HG02852 (cell line): ENCODE measurements around the gene OPCML.

Source experiments
- ATAC-seq: cut with Tn5 transposase; IDR thresholded peaks from one replicate; pipeline ENCODE4 v1.9.1; 2021; ENCODE audit warnings: mild to moderate bottlenecking, moderate library complexity; ENCODE audit not compliant: unreplicated experiment

OPCML gene

DNA sequence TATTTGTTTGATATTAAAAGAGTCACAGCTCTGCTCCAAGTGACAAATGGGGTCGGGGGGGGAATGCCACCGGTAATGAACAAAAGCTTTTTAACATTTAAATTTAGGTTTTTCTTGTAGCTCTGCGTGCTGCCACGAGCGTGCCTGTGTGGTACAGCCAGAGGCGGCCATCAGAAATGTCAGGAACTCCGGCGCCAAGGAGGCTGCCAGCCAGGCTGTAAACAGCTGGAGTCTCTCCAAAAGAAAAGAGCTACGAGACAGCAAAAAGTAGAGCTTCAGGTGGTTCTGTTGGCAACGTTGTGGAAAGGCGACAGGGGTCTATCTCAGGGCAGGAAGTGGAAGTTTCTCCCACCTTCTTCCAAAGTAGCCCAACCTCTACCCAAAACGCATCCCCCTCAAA is 532.8 kb downstream of the OPCML start:
- no peak for ATAC-seq

DNA sequence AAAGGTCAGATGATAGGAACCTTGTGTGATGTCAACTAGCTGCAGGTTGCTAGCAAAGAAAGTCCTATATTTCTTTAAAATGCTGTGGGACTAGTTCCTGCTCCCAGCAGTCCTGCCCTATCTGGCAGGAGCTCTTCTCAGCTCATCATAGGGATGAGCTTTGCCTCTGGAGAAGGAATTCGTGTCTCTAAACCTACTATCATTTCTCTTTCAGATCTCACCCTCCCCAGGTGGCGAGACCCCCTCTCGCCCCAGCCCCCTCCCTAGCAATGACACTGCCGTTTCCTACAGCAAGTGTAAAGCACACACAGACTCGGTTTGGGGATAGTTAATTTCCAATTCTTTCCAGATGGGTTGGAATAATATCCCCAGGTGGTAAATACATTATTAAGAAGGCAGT is 533.3 kb downstream of the OPCML start:
- no peak for ATAC-seq

DNA sequence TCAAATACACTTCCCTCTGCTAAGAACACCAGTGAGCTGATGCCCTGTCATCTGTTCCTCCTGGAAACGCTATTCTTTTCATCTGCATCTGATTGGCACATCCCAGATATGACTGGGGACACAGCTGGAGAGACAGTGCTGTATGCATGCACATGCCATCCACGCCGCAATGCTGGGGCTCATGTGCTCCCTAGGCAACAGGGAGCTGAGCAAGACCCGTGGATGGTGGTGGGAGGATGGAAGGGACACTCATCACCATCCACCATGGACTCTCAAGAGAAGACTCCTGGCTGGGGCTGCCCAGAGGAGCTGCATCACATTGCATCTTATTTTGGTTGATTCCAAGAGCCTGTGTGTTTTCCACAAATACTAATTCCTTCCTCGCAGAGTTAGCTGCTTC is 534.9 kb downstream of the OPCML start:
- ATAC-seq, result no peak

DNA sequence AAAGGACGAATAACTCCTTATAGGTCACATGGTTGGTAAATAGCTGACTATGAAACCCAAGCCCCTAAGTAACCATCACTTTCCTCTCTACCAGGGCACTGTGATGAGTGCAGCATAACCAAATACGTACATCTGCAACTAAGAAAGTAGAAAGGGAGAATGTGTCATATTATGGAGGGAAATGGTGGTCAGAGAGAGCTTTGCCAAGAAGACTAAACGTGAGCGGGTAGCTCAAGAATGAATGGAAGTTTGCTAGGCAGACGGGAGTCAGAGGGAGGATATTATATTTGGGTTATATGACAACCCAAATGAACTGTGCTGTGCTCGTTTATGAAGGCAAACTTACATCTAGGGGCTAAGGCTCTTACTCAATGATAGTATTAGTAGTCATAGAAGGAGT is 537.3 kb downstream of the OPCML start:
- ATAC-seq, result no peak

DNA sequence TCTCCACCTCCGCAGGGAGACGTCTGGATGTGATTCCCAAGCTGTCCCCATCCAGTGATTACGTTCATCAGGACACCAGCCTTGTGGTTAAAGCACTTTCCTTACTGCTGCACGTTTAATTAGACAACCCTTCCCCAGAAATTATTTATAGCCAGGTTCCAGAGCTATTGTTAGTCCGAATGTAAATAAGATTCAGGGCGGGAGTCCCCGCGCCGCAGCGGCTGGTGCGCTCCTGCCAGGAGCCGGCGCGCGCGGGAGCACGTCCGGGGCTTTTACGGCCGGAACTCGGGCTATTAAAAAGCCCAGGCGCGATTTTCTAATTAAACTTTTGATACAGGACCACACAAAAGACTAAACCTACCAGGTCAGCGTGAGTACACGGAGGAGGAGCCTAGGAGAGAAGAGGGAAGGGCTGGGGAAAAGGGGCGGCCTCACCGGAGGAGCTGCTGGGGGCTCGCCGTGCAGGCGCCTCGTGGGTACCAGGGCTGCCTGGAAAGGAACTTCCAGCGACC is 538.3 kb downstream of the OPCML start:
- ATAC-seq, result no peak

DNA sequence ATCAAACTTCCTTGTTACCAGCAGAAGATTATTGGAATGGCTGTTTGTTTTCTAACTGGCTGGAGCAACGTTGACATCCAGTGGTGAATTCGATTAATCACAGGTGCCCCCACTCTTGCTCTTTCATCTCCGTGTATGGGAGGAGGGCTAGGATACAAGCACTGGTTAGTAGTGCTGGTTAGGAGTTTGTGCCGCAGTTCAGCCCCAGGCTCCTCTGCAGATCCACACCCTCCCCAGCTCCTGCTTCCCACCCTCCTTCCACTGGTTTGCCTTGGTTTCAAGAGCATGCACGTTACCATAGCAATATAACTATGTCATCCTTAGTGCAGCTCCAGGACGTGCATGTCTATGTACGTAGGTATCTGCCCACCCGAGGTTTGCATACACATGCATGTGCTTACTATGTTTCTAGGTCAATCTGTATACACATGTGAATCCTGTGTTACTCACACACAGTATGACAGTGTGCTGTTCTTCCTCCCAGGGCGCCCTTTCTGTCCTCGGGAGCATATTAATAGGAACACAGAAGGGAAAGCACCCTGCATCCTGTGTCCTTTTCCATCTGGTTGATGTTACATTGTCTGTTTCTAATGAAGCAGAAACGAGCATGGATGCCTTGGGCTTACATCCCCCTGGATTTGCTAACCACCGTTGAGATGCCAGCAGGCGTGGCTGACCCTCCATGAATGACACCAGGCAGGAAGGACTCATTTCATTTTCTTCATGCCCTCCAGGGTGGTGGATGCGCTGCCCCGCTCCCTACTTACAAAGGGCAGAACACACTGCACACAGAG is 539.3 kb downstream of the OPCML start:
- no peak for ATAC-seq

DNA sequence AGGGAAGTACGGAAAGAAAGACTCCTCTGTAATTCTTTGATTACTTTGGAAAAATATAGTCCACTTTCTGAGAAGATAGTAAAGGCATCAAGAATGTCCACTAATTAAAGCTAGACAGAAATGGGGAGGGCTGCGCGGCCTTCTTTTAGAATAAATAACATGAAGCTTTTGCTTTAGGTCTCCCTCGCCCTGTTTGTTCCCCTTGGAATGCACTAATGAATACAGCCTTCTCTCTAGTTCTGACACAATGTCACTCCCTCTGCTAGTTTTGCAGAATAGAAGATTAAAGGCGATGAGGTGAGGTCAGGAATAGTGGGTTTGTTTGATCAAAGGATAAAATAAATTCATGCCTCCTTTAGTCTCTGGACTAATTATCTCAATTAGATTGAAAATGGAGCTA is 543.9 kb downstream of the OPCML start:
- ATAC-seq, result no peak

DNA sequence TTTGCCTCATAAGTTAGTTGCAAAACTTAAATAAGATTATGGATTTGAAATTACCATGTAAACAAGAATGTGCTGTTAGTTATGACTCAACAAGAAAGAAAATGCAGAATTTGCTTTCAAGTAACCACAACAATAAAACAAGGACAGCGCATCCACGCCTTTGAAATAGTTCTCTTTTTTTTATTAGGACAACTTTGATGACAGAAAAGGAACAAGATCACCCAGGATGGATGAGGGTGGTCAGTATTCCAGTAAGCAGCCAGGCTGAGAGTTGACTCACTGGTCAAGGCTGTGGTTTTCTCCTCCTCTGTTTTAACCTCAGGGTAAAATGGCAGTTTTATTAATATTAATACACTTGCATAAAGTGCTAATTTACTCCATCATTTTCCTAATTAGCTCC is 544.4 kb downstream of the OPCML start:
- no peak for ATAC-seq

DNA sequence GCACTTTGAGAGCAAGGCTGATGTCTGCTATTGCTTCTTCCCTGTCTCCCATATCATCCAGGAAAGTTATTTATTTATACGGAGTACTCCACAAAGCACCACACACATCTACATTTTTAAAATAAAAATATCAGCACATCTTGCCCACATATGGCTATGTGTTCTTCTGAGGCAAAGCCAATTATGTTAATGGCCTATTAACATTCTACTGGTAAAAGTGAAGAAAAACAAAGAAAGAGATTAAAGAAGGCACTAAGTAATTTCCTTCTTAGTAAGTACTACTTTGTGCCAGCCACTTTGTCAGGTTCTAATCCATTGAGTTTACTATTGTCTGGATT is 548.7 kb downstream of the OPCML start:
- no peak for ATAC-seq

DNA sequence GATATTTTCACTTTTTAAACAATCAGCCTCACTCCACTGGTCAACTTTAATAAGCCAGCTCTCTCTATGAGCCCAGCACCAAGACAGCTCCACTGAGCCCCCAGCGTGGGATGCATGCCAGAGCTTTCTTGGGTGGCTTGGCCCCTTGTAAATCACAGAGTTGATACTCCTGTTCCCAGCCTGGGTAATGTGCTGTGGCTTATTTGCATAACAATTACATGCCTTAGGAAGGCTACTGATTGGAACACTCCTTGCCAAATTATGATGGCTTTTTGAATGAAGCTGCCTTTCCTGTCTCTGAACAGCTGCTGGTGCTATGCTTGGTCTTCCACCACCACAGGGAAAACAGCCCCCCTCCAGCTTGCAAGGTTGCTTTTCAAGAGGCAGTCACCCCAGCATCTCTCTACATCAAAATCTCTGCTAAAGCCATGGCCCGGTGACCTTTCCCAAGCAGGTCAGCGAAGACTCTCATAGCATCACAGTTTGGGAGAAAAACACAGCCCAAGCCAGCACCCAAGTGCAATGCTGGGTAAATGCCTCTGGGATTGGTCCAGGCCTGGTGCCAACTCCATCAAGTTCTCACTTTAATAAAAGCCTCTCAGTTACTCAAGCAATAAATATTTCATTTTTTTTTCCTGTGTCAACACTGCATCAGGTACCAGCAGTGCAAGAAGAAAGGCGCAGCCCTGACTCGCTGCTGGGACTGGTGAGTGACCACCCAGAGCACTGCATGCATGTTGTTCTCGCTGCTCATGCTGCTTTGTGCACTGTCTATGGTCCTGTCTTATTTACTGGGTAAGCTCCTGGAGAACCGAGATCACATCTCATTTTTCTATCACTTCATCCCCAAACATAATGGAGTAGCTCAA is 549.3 kb downstream of the OPCML start:
- no peak for ATAC-seq

DNA sequence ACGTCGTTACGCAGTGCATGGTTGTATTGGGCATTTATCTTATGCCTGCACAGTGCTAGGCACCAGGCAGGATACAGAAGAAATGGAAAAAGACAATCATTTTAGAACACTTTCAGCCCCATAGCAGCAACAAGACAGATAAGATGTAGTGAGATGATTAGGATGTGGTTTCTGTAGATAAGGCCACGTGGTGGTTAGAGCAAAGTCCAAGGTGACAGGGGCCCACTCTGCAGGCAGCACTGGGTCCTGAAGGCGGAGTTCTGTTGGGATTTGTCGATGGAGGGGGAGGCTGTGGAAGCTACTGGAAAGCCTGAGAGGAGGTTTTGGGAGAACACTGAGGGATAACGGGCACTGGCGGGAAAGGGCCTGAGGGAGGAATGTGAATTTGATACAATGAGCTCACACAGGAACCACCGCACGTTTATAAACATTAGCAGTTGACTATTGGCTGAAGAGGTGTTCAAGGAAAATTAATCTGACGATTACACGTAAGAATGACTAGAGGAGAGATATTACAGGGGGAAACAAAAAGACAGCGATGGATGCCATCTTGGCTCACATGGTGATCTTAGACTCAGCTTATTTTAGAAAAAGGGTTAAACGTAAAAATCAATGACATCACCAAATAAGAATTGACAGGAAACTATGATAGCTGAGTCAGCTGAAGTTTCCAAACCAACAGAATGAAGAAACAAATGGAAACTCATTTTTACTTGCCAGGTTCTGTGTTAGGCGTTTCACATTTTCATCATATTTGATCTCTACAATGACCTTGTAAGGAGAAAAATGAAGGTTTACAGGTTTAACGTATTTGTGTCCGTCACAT is 551.0 kb downstream of the OPCML start:
- ATAC-seq, result no peak

DNA sequence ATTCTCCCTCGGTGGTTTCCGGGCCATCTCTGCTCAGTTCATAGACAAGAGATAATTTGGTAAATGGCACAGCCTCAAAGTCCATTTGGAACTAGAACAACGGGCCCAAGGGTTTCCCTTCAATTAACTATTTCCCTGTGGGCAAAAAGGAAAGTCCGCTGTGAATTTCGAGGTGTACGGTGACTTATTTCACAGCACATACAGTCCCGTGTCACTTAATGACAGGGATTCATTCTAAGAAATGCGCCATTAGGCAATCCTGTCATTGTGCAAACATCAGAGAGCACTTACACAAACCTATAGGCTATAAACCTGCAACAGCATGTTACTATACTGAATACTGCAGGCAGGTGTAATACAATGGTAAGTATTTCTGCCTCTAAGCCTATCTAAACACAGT is 551.6 kb downstream of the OPCML start:
- no peak for ATAC-seq

DNA sequence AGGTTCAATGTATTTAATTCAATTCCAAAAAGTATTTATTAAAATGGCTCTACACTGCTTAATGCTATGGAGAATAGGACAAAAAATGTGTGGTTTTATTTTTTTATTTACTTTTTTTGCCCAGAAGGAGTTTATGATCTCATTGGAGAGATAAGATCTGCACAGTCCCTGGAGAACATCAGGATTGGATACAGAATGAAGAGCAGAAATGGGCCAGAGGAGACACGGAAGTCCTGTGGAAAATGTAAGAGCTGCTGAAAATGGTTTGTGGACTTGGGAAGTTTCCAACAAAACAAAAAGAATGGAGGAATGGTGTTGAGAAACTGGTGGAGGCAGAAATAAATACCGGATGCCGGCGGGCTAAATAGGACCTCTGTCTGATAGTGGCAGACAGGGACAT is 554.6 kb downstream of the OPCML start:
- no peak for ATAC-seq

DNA sequence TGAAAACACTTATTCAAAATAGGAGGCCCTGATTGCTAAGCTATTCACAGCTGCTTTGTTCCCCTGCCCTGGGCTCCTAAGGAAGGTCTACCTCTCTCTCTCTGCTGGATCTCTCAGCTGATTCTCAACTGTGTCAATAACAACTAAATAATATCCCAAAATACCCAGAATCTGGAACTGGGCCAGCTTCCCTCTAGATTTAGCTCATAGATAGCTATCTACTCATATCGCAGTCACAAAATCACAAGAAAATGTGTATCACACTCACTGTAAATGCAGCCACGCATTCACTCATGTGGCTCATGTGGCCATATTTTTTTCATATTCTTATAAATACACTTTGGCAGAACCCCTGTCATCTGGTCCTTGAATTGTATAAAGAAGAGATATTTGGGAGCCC is 555.1 kb downstream of the OPCML start:
- no peak for ATAC-seq

DNA sequence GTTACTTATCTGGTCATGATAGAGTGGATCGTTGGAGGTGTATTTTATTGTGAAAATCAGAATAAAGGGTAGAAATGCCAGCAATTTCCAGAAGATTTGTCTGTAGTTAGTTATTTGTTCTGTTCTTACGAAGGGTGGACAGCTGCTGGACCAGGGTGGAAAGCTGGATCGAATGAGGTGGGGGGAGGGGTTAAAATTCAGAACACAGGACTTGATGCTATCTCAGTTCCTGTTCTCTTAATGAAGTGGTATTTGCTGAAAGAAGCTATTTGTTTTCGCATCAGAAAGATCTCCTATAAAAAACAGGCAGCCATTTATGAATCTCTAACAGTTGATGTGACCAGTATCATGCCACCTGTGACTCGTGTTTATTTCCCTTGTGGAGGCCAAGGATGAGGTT is 556.2 kb downstream of the OPCML start:
- no peak for ATAC-seq

DNA sequence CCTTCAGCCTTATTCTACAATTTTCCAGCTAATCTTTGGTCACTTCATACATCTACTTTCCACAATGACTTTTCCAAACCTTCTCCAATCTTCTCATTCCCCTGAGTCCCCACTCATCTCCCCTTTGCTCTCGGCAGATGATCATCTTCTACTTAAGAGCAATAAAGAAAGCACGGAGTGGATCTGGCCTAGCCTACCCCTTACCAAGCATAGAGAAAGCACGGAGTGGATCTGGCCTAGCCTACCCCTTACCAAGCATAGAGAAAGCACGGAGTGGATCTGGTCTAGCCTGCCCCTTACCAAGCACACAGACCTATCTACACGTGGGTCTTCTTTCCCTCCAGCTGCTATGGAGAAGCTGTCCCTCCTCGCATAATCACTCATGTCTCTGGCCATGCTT is 558.6 kb downstream of the OPCML start:
- ATAC-seq, result no peak

DNA sequence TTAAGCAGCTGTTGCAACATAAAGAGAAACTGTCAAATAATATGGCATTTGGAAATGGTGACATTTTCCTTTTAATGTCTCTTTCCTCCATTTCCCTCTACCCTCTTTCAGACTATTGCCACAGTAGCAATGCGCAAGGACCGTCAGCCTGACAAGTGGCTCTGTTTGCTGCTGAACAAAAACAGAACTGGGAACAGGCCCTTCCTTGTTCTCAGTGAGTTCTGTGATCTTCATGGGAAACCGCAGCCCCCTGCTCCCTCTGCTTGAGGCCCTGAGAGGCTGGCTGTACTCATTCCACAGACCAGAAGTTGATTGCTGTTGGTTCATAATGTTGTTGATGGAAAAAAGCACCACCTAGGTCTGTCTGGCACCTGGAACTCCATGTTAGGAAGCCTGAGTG is 559.7 kb downstream of the OPCML start:
- no peak for ATAC-seq

DNA sequence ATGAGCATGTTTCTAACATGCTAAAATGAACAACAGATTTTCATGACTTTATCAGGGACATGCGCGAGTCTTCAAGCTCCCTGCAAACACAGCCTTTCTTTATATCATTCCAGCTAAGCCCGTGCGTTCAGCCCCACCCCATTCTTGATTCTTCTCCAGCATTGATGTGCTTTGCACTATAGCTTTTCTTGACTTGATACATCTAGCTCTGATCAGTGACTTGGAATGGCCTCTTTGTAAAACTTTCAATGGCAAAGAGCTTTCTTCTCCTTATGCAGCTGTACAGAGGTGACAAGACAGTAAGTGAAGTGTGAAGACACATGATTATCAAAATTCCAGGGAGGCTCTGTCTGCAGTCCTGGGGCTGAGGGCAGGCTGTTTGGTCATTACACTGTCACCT is 561.0 kb downstream of the OPCML start:
- ATAC-seq, result no peak

DNA sequence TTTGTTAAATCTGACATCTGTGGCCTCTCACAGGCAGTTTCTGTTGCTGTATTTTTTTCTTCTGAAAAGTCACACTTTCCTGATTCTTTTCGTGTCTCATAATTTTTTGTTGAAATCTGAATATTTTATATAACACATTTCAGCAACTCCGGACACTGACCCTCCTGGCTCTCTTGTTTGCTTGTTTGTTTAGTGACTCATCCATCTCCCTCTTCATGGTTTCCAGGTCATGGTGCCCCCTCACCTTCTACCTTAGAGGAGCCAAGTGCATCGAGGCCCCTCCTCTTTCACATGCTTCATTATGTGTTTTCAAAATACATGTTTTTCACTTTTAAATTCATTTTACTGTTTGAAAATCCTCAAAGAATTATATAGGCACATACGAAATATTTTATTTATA is 562.4 kb downstream of the OPCML start:
- no peak for ATAC-seq

DNA sequence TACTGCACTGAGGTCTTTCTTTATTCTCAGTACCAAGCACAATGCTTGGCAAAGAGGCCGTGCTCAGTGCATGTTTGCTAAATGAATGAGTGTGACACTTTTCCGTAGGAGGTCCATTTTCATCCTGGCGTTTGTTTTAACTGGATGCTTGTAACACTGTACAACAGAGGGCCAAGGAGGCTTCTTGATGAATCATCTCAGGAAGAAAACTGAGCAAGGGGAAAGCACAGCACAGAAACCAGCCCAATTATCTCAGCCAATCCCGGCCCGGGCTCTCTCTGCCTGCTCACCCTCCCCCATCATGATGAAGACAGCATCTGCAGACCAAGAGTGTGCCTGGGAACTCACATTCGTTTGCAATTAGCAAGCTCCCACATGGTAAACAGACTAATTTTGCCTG is 570.3 kb downstream of the OPCML start:
- ATAC-seq, result no peak

DNA sequence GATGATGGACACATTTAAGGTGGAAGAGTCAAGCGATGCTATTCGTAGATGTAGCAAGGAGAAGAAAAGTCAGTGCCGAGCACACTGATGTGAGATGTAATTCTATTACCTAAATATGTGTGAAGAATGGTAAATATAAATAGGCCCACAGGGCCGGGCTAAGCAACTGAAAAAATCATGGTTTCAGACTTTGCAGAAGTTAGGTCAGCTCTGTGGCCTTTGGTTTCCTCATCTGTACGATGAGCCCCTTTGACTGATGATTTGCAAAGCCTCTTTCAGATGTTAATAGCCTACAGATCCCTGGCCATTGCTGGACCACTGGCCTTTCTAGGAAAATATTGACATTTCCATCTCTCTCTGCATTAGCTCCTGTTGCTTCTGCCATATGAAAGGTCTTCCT is 570.8 kb downstream of the OPCML start:
- ATAC-seq, result no peak
